Fibroblast of mammary gland (primary cell): ENCODE results near the gene PURB.
"Not testable (repeated sequence)": the region's sequence is repeated elsewhere in the genome, so short reads cannot be mapped to it uniquely, and the experiment has no call there.

Experiments
- DNase-seq: peaks from one replicate; pipeline ENCODE4 v3.0.0-alpha.2; 2010; ENCODE audit warnings: low read depth
- H3K4me3 ChIP-seq: 2 replicates; pipeline ENCODE4 v1.5.1; 2011; ENCODE audit warnings: low read depth, mild to moderate bottlenecking, low read length, moderate library complexity; ENCODE audit not compliant: control insufficient read depth
- CTCF ChIP-seq: conservative IDR thresholded peaks from 2 replicates; pipeline ENCODE4 v1.5.1; 2011; ENCODE audit warnings: low read depth, low read length, inconsistent platforms; ENCODE audit not compliant: control insufficient read depth, insufficient read depth

PURB gene

GRCh38 chr7:44885394-44886317, at the start of gene PURB:
Gene PURB, minus strand, starts transcription at chr7:44885530. Its CDS starts 182 bp downstream, at chr7:44885348.
- H3K4me3 ChIP-seq: peak within 1 kb of the TSS; percentile 76
- DNase-seq: peak; percentile 98
- TF ChIP-seq CTCF: no peak

- DNase-seq: no peak
- no peak for TF ChIP-seq CTCF
- H3K4me3 ChIP-seq: no peak overlapping the region
Observed at GRCh38 chr7:44935016-44935415, 49.7 kb upstream of the PURB start.

- not testable (repeated sequence) for DNase-seq, H3K4me3 ChIP-seq
Observed at GRCh38 chr7:44934510-44934909, 49.2 kb upstream of the PURB start.

GRCh38 chr7:44930921-44931320, 45.6 kb upstream of the PURB start:
- TF ChIP-seq CTCF: no peak
- DNase-seq: no peak
- H3K4me3 ChIP-seq: no peak overlapping the region

GRCh38 chr7:44922351-44922694, 37.0 kb upstream of the PURB start:
- TF ChIP-seq CTCF: no peak
- DNase-seq: no peak
- no peak overlapping the region for H3K4me3 ChIP-seq

- H3K4me3 ChIP-seq: no peak overlapping the region
- peak; percentile 84 for TF ChIP-seq CTCF
Observed at GRCh38 chr7:44921607-44922350, 36.4 kb upstream of the PURB start.

GRCh38 chr7:44920119-44920518, 34.8 kb upstream of the PURB start:
- no peak for DNase-seq
- no peak overlapping the region for H3K4me3 ChIP-seq
- no peak for TF ChIP-seq CTCF

More at GRCh38 chr7:44921607-44922350, 36.4 kb upstream of the PURB start:
- DNase-seq: peak; percentile 71
